HG03457 (cell line): ENCODE results near the gene FCHSD1.

Source experiments
- ATAC-seq: cut with Tn5 transposase; IDR thresholded peaks from one replicate; pipeline ENCODE4 v1.9.1; 2021; ENCODE audit warnings: moderate number of reproducible peaks; ENCODE audit not compliant: unreplicated experiment

Gene FCHSD1

DNA sequence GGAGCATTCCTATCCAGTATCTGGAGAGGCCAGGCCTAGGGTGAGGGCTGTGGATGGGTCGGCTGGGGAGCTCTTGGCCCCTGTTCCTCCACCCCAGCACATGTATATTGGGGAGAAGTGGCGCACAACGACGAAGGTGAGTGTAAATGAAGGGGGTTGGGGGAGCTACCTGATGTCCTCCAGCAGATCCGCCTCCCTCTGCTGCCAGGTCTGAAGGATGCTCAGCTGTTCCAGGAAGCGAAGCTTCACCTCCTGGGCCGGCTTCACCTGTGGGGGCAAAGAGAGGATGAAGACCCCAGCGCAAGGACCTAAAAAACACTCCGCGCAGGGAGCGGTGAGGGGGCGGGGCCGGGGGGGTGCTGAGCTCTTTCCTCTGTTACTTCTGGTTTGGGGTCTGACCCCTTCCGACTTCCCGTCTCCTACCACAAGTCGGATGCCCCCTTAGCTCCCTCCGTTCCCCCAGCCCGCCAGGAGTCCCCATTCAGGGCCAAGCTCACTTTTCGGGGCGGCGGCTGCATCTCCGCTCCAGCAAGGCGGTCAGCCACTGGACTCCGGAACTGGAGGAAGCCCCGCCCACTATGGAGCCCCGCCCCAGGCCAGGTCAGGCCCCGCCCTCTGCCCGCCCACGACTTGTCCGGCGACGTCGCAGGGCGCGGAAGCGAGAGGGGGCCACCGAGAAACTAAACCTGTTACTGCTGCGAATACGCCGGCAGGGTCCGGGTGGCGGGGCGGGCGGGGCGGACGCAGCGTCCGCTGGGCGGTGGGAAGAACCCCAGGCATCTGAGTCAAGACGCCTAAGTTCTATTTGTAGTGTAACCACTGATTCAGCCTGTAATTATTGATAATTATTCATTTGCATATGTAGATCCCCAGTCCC is at the start of gene FCHSD1:
TSS of gene FCHSD1 (minus strand) at position 568 of the 877 bp plus-strand sequence. CDS start at position 518, 50 bp downstream.
- peak; percentile 95 for ATAC-seq

DNA sequence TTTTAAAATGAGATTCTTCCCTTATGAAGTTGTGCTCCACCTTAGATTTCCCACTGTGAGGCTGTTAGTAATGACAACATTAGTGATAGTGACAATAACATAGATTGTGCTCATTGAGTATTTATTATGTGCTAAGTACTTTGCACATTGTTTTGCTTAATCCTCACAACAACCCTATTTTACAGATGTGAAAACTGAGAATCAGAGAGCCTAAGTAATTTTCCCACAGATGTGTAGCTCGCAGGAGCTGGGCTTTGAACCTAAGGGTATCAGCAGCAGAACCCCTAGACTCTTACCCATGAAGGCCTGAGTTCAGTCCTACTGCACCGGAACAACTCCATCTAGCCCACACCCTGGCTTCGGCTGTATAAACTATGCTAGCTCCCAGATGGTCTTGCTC is 46.4 kb upstream of the FCHSD1 start:
- ATAC-seq: no peak

DNA sequence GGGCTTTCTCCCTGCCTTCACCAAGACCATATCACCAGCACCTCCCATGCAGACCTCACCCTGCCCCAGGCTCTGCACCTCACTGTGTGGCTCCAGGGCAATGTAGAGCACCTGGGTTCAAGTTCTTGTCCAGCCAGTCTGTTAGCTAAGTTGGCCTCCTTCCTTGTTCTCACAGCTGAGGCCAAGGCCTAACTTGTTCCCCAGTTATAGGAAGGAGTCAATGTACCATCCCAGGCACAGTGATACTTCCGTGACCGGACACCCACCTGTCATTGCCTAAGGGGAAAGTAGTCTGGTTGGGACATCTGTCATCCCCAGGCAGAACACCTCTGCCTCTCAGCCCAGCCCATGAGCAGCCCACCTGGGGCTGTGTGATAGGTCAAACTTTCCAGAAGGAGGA is 45.2 kb upstream of the FCHSD1 start:
- ATAC-seq: no peak

DNA sequence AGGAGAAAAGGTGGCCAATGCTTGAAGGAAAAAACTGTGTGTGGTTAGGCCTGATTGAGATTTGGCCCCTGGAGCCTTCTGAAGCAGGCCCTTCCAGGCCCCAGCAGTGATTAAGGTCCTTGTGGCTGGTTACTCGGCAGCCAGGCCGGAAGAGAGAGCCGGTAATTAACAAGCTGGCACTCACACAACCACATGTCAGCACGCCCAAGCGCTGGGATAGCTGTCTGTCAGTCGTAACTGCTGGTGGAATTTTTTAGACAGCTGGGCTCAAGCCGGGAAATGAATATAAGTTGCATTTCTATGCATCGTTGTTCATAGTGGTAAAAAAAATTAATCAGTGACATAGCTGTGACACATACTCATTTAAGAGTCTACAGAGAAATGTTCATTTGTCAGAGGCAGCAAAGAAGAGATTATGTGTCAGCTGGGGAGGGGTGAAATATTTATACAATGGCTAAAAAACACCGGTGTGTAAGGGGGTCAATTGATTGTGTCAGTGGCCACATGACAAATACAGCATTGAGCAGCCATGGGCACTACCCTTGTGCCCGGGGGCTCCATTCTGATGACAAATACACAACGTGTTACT is 44.5 kb upstream of the FCHSD1 start:
- no peak for ATAC-seq

DNA sequence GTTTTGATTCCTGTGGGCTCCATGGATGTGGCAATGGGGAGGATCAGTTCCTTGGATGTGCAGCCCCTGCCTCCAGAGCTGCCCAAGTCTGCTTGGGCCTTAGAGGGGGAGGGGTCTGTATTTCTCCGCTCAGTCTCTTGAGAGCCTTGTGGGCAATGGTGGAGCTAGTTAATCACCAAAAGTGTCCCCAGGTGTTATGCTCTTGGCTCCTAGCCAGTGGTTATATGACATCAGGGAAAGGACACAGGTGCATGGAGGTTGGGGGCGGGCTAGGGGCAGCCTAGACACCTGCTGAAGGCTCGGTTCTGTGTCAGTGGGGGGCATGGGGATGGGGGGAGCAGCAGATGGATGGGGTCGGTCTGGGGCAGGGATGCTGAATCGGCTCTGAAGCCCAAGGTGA is 43.3 kb upstream of the FCHSD1 start:
- no peak for ATAC-seq

DNA sequence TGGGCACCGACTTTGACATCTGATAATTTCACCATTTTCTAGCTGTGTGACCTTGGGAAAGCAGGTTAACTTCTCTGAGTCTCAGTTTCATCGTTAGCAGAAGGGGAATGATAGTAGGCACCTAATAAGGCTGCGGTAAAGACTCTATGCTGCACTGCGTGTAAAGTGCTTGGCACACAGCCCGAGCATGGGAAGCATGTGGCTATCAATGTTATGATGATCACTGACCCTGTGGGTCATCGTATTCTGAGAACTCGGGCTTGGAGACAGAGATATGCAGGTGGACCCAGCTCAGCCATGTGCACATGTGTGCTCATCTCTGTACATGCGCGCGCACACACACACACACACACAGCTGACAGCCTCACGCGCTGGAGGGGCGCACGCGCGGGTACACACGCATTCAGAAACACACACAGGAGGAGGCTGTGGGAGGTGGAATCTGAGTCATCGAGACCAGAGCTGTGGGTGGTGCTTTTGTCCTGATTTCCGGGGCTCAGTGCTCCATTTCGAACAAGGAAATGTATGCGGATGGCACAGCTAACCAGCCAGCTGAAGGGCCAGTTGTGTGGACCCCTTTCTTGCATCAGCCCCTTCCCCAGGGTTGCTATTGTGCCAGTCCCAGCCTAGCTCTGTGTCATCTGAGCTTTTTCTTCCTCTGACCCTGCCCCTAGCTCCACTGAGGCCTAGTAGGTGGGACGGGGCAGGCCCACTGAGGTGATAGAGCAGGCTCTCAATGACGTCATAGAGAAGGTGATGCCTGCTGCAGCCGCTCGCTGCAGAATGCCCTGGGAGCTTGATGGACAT is 41.9 kb upstream of the FCHSD1 start:
- ATAC-seq: no peak

DNA sequence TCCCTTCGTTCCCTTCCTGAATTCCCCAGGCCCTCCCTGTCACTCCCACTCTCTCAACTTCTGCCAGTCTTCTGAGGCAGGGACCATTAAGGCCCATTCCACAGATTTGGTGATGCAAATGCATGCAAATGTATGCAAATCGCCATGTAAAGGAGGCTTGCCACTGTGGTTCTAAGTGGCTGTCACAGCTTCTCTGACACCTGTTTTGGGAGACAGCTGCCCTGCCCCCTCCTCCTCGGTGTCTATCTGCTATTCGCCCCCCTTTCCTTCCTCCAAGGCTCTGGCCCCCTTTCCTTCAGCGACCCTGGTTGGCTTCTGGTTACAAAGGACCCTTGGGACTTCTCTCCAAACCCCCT is 41.3 kb upstream of the FCHSD1 start:
- no peak for ATAC-seq

DNA sequence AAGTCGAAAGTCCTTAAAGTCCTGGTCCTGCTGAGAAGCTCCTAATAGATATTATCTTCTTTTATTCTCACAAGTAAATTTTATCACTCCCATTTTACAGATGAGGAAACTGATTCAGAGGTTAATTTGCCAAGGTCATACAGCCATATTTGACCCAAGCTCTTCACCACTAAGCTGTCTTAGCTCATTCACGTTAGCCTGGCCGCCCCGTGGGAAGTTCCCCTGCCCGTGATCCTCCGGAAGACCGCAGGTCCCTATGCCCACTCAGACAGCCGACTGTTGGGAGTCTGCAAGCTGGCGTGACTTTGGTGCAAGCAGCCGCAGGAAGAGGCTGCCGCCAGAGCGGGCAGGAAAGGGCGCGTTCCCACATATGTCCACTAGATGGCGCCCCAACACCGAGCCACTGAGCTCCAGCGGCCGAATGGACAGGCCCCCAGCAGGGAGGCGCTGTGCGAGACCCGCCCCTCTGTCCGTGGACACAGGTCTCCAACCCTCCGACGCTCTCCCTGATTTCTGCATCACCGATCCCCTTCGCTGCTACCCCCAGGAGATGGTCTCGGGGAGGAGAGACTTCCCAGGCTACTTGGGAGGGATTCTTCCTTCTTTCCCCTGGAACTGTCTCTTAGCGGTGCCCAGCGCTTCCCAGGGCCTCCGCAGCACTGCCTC is 40.8 kb upstream of the FCHSD1 start:
- ATAC-seq: peak; percentile 65

DNA sequence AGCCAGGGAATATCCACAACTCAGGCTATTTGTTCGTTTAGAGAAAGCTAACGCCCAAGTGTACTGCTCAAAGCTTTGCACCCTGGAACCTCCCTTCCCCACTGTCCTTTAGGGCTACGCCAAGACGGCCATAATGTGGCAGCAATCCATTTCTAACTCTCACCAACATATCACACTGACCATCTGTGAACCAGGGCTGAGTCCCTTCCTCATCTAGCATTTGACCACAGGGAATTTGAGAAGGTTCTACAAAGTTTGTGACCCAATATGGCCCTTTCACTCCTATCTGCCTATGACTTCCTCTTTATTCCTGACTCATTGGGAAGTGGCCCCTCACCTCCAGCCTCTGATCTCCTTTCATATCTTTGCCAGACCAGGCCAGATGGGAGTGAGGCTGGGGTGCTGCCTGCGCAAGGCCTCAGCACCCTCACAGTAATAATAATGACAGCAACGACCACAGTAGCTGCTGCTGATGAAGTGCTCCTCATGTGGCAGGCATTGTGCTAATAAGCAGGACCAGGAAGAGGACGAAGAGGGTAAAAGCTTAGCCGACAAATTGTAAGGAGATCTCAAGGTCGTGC is 40.2 kb upstream of the FCHSD1 start:
- ATAC-seq: no peak

DNA sequence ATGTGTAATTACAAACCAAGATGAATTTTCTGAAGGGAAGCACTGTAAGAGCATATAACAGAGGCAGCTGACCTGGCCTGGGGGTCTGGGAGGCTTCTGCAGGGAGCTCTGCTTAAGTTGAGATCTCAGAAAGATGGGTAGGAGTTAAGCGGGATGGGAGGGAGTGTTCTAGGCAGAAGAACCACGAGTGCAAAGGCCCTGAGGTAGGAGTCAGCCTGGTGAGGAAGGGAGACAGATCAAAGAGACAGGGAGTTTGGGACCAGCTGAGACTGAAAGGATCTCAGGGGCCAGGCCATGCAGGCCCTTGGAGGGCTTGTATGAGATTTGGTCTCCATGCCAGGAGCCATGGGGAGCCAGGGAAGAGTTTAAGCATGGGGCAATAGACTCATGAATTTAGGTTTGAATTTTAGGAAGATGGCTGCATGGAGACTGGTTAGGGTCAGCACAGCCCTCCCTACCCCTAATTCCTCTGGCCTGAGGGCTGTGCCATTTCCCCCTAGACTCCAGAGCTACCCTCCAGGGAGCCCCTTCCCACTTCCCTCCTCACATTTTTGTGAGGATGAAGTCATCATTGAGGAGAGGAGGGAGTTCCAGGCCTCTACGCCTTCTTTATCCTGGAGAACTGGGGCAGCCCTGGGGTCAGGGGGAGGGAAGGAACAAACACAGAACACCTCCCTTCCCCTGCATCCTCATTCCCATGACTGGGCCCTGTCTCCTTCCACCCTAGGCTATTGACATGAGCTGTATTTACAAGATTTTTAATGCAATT is 35.6 kb upstream of the FCHSD1 start:
- no peak for ATAC-seq

DNA sequence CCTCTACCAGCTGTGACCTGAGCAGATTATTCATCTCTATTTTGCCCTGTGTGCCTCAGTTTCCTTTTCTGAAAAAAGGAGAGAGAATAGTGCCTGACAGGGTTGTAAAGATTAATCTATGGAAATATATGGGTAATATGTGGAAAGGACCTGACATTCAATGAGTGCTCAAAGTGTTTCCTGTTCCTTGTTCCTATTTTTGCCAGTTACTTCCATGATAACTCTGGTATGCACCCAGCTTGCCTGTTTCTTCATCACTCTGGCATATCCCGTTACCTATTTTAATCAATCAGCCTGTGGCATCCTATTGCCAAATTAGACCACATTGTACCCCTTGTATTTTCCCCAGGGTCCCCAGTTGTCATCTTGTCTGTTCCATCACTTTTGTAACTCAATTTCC is 34.4 kb upstream of the FCHSD1 start:
- ATAC-seq: no peak

DNA sequence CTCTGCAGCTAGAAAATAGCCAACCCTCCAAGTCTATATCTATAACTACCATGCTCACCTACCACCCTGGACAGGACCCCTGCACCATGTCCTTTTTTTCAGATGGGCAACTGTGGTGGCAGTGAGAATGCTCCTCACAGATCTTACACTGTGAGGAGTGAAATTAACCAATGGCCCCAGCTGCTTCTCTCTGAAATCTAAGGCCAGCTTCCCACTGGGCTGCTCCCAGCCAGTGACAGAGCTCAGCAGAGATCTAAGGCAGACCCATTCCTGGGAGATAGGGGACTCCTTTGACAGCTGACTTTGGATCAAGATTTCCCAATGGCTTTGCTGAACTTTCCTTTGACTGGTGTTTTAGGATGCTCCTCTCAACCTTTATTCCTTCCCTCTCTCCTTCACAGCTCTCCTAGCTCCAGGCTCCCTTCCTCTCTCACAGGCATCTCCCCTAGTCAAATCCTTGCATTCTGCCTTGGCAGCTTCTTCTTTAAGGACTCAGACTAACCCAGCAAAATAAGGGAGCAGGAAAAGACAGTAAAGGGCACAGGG is 32.5 kb upstream of the FCHSD1 start:
- no peak for ATAC-seq

DNA sequence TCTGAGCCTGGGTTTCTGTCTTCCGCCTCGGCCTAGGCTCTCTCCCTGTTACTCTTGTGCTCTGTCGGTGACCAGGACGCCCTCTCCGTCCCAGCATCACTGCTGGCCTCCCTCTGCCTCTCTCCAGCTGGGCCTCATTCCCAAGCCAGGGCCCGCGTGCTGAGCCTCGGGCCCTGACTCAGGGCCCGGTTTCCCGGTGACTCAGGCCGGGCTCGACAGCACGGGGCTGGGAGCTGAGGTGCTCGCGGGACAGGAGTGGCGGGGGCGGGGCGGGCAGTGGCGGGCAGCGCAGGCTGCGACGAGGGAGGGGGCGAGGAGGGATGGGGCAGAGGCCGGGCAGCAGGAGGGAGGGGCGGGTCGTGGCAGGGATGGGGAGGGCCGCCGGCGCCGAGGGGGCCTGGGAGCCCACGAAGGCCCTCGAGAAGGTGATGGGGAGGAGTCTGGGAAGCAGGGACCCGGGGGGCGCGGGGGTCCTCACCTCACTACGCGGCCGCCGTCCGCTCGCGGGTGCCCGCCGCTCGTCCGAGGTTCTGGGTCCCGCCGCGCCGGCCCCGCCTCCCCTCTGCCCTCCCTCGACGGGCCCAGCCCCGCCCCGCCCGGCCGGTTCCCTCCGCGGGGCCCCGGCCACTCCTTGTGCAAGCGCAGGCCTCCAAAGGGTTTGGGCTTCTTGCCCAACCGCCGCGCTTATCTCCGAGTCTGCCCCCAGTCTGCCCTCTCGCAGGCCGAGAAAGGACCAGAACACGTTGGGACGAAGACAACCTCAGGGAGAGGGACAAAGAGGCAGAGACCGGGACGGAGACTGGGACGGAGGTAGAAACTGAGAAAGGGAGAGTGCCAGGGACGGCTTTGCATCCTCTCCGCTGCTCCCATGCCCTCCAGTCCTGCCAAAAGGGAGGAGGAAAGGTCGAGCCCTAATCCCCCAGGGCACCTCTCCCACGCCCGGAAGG is 30.8 kb upstream of the FCHSD1 start, which contains the start of gene ARAP3:
TSS of gene ARAP3 (minus strand) at position 536 of the 947 bp plus-strand sequence. CDS start 1,744 bp downstream, outside the sequence.
- ATAC-seq: no peak

DNA sequence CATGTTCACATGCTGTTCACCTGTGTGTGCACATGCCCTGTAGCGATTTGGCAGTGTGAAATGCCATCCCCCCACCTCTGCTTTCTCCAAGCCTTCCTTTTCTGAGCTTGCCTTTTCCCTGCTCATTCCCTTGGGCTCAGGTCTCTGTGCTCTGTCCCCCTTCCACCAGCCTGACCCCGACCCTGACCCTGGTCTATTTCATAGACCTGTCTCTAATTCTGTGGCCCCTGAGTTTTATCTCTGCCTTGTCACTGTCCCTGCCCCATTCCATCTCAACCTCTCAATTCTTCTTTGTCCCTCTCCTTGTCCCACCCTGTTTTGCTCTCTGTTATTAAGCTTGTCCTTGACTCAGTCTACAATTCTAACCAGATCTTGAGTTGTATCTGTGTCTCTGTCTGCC is 30.1 kb upstream of the FCHSD1 start:
- no peak for ATAC-seq

DNA sequence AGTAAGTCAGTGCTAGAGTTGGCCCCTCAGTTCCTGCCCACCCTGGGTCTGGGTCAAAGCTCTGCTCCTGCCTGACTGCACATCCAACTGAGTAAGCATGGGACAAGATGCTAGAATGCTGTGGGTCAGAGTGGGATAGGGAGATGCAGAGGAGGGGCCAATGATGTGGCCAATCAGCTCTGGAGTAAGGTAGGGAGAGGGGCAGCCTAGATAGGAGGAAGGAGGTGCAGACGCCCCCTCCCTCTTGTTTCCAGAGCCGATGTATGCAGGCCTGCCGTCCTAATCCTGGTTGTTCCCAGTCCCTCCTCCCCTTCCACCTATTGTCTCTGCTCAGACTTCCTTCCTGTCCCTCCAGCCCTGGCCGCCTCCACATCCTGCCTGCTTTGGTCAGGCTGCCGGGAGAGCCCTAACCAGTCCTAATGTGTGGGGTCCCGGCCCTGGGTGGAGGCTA is 29.6 kb upstream of the FCHSD1 start:
- ATAC-seq: no peak

DNA sequence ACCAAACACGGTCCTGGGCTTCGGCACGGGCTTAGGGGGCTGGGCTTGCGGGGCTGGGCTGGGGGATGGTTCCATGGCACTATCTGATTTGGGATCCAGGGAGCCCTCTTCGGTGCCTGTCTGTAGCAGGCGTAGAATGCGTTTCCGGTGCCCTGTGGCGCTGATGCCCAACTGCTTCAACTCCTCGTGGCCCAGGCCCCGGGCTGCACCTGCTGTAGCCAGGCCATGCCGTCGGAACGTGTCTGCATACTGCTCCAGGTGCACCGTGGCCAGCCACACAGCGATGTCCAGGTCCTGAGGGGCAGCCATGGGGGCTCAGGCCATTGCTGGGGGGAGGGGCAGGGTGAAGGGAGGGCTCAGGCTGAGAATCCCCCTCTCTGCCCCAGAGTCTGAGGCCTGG is 29.0 kb upstream of the FCHSD1 start:
- no peak for ATAC-seq

DNA sequence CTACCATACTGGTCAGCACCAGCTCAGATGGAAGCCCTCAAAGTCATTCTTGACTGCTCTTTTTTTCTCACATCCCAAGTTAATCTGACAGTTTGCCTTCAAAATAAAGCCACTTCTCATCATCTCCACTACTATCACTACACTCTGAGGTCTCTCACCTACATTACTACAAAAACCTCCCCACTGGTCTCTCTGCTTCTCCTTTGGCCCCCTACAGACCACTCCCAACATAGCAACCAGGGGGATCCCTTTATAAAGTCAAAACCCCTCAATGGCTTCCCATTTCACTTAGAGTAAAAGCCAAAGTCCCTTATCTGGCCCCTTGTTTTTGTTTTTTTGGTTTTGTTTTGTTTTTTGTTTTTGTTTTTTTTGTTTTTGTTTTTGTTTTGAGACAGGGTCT is 26.2 kb upstream of the FCHSD1 start:
- no peak for ATAC-seq

DNA sequence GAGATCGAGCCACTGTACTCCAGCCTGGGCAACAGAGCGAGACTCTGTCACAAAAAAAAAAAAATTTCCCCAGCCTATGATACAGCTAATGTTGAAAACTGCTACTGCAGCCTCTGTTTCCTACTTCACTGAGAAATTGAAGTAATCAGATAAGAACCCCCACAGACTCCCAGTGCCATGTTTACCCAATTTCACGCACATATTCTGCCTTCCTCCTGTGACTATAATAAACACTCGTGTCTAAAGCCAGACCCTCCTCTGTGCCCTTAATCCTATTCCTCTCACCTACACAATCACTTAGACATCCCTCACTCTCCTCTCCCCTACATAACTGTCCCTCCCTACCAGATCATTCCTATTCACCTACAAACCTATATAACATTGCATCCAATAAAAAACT is 24.5 kb upstream of the FCHSD1 start:
- ATAC-seq: no peak

DNA sequence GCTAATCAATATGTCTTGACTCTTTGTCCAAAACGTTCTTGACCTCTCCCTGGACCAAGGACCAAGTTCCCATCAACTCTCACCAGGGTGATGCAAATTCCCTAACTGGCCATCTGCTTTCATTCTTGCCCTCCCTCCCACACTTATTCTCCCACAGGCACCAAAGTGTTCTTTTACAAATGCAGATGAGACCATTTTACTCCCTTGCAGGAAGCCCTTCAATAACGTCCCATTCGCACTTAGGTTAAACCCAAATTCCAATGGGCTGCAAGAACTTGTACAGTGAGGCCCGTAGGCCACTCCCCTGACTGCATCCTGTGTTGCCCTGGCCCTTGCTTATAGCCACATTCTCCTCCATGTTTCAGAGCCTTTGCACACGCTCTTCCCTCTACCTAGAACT is 23.5 kb upstream of the FCHSD1 start:
- no peak for ATAC-seq
